Adrenal gland (tissue), 5 donors: Measurements from ENCODE around the gene PTPDC1.

Source experiments
- POLR2A ChIP-seq, 2 donors: fragments of 450-650 bp; IDR thresholded peaks; one replicate each; pipeline ENCODE4 v1.6.1; 2017; ENCODE audit warnings: antibody characterized with exemption in 2 of 2, mild to moderate bottlenecking in 2 of 2, moderate library complexity in 1 of 2
- TF ChIP-seq, protein P1 (sequence below), 6 experiments: fragments of 450-650 bp in 4 of 6; fragments of 200-600 bp in 2 of 6; sonication (generic) in 1 of 6; IDR thresholded peaks; 1 replicate in 5 of 6; 2 replicates in 1 of 6; pipeline versions ENCODE4 v1.5.1 to v1.8.0; 2016 to 2021; ENCODE audit warnings: antibody characterized with exemption in 6 of 6, mild to moderate bottlenecking in 2 of 6, moderate library complexity in 1 of 6
- donor health status: DM: no; HTN: no; CAD: no.

DNA sequence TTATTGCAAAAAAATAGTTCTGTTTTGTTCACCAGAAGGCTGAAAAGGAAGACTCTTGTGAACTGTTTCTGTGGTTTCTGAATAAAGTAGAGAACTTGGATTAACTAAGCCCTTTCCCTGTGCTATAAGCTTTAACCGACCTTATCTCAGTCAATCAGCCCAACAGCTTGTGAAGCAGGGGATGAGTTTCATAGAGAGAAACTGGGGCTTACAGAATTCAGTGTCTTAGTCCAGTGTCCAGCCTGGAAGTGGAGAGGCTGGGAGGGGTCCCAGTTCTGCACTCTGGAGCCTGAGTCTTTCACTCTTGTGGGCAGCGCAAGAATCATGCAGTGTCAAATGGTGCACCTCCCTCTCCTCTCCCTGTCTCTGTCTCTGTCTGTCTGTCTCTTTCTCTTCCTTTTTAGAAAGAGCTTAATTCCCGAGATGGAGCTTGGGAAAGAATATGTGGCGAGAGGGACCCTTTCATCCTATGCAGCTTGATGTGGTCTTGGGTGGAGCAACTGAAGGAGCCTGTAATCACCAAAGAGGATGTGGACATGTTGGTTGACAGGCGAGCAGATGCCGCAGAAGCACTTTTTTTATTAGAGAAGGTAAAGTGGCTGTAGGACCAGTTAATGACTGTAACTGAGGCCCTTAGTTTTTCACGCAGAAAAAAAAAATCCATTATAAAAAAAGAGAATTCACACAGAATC, 17.0 kb downstream of the PTPDC1 start:
- no peak for TF ChIP-seq POLR2A (IDR thresholded peaks at IDR 0.05)
- TF ChIP-seq, protein P1, sequence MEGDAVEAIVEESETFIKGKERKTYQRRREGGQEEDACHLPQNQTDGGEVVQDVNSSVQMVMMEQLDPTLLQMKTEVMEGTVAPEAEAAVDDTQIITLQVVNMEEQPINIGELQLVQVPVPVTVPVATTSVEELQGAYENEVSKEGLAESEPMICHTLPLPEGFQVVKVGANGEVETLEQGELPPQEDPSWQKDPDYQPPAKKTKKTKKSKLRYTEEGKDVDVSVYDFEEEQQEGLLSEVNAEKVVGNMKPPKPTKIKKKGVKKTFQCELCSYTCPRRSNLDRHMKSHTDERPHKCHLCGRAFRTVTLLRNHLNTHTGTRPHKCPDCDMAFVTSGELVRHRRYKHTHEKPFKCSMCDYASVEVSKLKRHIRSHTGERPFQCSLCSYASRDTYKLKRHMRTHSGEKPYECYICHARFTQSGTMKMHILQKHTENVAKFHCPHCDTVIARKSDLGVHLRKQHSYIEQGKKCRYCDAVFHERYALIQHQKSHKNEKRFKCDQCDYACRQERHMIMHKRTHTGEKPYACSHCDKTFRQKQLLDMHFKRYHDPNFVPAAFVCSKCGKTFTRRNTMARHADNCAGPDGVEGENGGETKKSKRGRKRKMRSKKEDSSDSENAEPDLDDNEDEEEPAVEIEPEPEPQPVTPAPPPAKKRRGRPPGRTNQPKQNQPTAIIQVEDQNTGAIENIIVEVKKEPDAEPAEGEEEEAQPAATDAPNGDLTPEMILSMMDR (IDR thresholded peaks at IDR 0.05) = no peak
